IMR-90 (cell line): ENCODE data around the gene UQCRC2. TPM values are rescaled to one million over a fixed set of nuclear protein-coding genes. Genes with fewer than 3 reads are reported as not detected.

ENCODE experiments used
- ATAC-seq: fragments of 200-7000 bp; cut with Tn5 transposase; 2 replicates; pipeline ENCODE4 v1.9.1; 2020; ENCODE audit warnings: low read depth, mild to moderate bottlenecking, moderate library complexity
- Bru-seq: library from RNA; stranded (reverse); fragments of 400-500 nt; gene quantifications from one replicate; lab custom pipeline; 2021; lab: Mats Ljungman, UMichigan
- BruChase-seq, 2 experiments: library from RNA; stranded (reverse); fragments of 400-500 nt; gene quantifications; one replicate each; lab custom pipeline; 2021; lab: Mats Ljungman, UMichigan
- BruUV-seq: library from RNA; stranded (reverse); fragments of 400-500 nt; replicated peaks from 2 replicates; lab custom pipeline; 2021; lab: Mats Ljungman, UMichigan
- CTCF ChIA-PET: fragments of 300-600 bp; formaldehyde crosslinking; extraction: SDS; loops from one replicate; lab custom pipeline; 2021; ENCODE audit warnings: antibody characterized with exemption; lab: Yijun Ruan, JAX
- POLR2A ChIA-PET: fragments of 300-600 bp; sonication (Branson Sonifier 250); formaldehyde crosslinking; loops from one replicate; lab custom pipeline; 2022; ENCODE audit warnings: antibody characterized with exemption; ENCODE audit not compliant: unreplicated experiment; lab: Charles Lee
- DNase-seq: peaks from one replicate; pipeline ENCODE4 v3.0.0; 2013
- H2AFZ ChIP-seq: replicated peaks from 2 replicates; pipeline ENCODE3; 2013; ENCODE audit warnings: low read length, mild to moderate bottlenecking; ENCODE audit not compliant: poor library complexity
- H2AK5ac ChIP-seq: 2 replicates; pipeline ENCODE4 v1.6.1; 2013; ENCODE audit warnings: low read depth, low read length, inconsistent platforms
- H2AK9ac ChIP-seq: replicated peaks from 2 replicates; pipeline ENCODE3; 2013; ENCODE audit warnings: mild to moderate bottlenecking, low read depth, low read length, moderate library complexity; ENCODE audit not compliant: poor library complexity
- H2BK120ac ChIP-seq: 2 replicates; pipeline ENCODE4 v1.6.1; 2013; ENCODE audit warnings: low read depth, low read length, inconsistent platforms
- H2BK15ac ChIP-seq: 3 replicates; pipeline ENCODE4 v1.6.1; 2013; ENCODE audit warnings: low read depth, low read length, inconsistent platforms
- H2BK20ac ChIP-seq: 2 replicates; pipeline ENCODE4 v1.6.1; 2013; ENCODE audit warnings: low read depth, mild to moderate bottlenecking, inconsistent platforms, low read length, moderate library complexity
- H2BK5ac ChIP-seq: 2 replicates; pipeline ENCODE4 v1.6.1; 2013; ENCODE audit warnings: mild to moderate bottlenecking, low read depth, low read length, inconsistent platforms; ENCODE audit not compliant: poor library complexity, severe bottlenecking
- H3K14ac ChIP-seq: replicated peaks from 2 replicates; pipeline ENCODE4 v1.6.1; 2013; ENCODE audit warnings: low read depth, low read length, inconsistent platforms
- H3K18ac ChIP-seq: 2 replicates; pipeline ENCODE4 v1.6.1; 2013; ENCODE audit warnings: low read depth, low read length, control low read depth
- H3K23ac ChIP-seq: 2 replicates; pipeline ENCODE4 v1.6.1; 2013; ENCODE audit warnings: low read depth, low read length, inconsistent platforms
- H3K27ac ChIP-seq: 2 replicates; pipeline ENCODE4 v1.5.1; 2013; ENCODE audit warnings: mild to moderate bottlenecking, control low read depth, low read length; ENCODE audit not compliant: insufficient read depth
- H3K27me3 ChIP-seq: 2 replicates; pipeline ENCODE4 v1.6.1; 2013; ENCODE audit warnings: low read length; ENCODE audit not compliant: control insufficient read depth, insufficient read depth
- H3K36me3 ChIP-seq: 2 replicates; pipeline ENCODE4 v1.6.1; 2013; ENCODE audit warnings: low read length, mixed read lengths; ENCODE audit not compliant: control insufficient read depth, insufficient read depth
- H3K4ac ChIP-seq: 2 replicates; pipeline ENCODE4 v1.6.1; 2013; ENCODE audit warnings: low read depth, low read length, inconsistent platforms
- H3K4me1 ChIP-seq: 2 replicates; pipeline ENCODE4 v1.6.1; 2013; ENCODE audit warnings: low read length, mixed read lengths; ENCODE audit not compliant: control insufficient read depth, insufficient read depth
- H3K4me2 ChIP-seq: 2 replicates; pipeline ENCODE4 v1.6.1; 2013; ENCODE audit warnings: low read depth, mild to moderate bottlenecking, control low read depth, low read length, moderate library complexity
- H3K4me3 ChIP-seq: 2 replicates; pipeline ENCODE4 v1.5.1; 2013; ENCODE audit warnings: low read depth, mild to moderate bottlenecking, control low read depth, low read length, moderate library complexity; ENCODE audit not compliant: insufficient read depth
- H3K56ac ChIP-seq: 2 replicates; pipeline ENCODE4 v1.6.1; 2013; ENCODE audit warnings: low read length, inconsistent platforms; ENCODE audit not compliant: insufficient read depth; ENCODE audit errors: extremely low read depth
- H3K79me1 ChIP-seq, 2 experiments: 2 replicates each; pipeline ENCODE4 v1.6.1; 2013; ENCODE audit warnings: low read length in 2 of 2, inconsistent platforms in 1 of 2, low read depth in 1 of 2
- H3K9ac ChIP-seq: 2 replicates; pipeline ENCODE4 v1.6.1; 2013; ENCODE audit warnings: low read depth, low read length, control low read depth
- H3K9me1 ChIP-seq: 2 replicates; pipeline ENCODE4 v1.6.1; 2013; ENCODE audit warnings: low read length, inconsistent platforms; ENCODE audit not compliant: insufficient read depth
- H3K9me3 ChIP-seq: 2 replicates; pipeline ENCODE4 v1.6.1; 2013; ENCODE audit warnings: low read length; ENCODE audit not compliant: control insufficient read depth, insufficient read depth
- H4K20me1 ChIP-seq: 2 replicates; pipeline ENCODE4 v1.6.1; 2013; ENCODE audit warnings: low read length, inconsistent platforms; ENCODE audit not compliant: insufficient read depth
- H4K5ac ChIP-seq: 2 replicates; pipeline ENCODE4 v1.6.1; 2013; ENCODE audit warnings: mild to moderate bottlenecking, low read depth, low read length, control low read depth
- H4K8ac ChIP-seq, 2 experiments: 2 replicates each; pipeline ENCODE4 v1.6.1; 2013; ENCODE audit warnings: low read depth in 2 of 2, low read length in 2 of 2, control low read depth in 1 of 2, inconsistent platforms in 1 of 2
- H4K91ac ChIP-seq: 2 replicates; pipeline ENCODE4 v1.6.1; 2013; ENCODE audit warnings: low read depth, low read length, inconsistent platforms; ENCODE audit not compliant: insufficient read depth
- BHLHE40 ChIP-seq: fragments of 150-350 bp; IDR thresholded peaks from 2 replicates; pipeline ENCODE4 v1.6.1; 2016; ENCODE audit warnings: mild to moderate bottlenecking, low read depth, low read length
- CHD1 ChIP-seq: IDR thresholded peaks from 2 replicates; pipeline ENCODE4 v1.6.1; 2012; ENCODE audit warnings: low read depth, low read length, improper control_type of control experiment
- FOS ChIP-seq: fragments of 150-350 bp; IDR thresholded peaks from 2 replicates; pipeline ENCODE4 v1.6.1; 2016; ENCODE audit warnings: low read depth, low read length
- MAZ ChIP-seq: IDR thresholded peaks from 2 replicates; pipeline ENCODE4 v1.6.1; 2012; ENCODE audit warnings: low read depth, mild to moderate bottlenecking, low read length, improper control_type of control experiment, moderate library complexity, borderline replicate concordance
- POLR2A ChIP-seq: IDR thresholded peaks from 2 replicates; pipeline ENCODE4 v1.6.1; 2012; ENCODE audit warnings: mild to moderate bottlenecking, low read depth, low read length
- RAD21 ChIP-seq: IDR thresholded peaks from 2 replicates; pipeline ENCODE4 v1.6.1; 2012; ENCODE audit warnings: low read length, improper control_type of control experiment
- RCOR1 ChIP-seq: IDR thresholded peaks from 2 replicates; pipeline ENCODE4 v1.6.1; 2012; ENCODE audit warnings: mild to moderate bottlenecking, low read length, improper control_type of control experiment; ENCODE audit not compliant: insufficient replicate concordance
- SMC3 ChIP-seq: fragments of 150-350 bp; IDR thresholded peaks from 2 replicates; pipeline ENCODE4 v1.6.1; 2016; ENCODE audit warnings: low read depth, mild to moderate bottlenecking, antibody characterized with exemption, low read length, moderate library complexity
- WGBS, 2 experiments: methylation state at CpG; one replicate each; pipeline versions ENCODE4 v1.1.5 to v1.1.7; 2013; ENCODE audit warnings: missing lambda C conversion rate in 2 of 2; ENCODE audit not compliant: insufficient read length in 1 of 2; ENCODE audit errors: extremely low coverage in 2 of 2; 5-methylcytosine and 5-hydroxymethylcytosine counted together
- dilution Hi-C: fragments of 300-500 bp; cut with HindIII; formaldehyde crosslinking; loops from one replicate; pipeline ENCODE4 v1.14.3; 2018; ENCODE audit warnings: low sequenced_read_pairs; ENCODE audit not compliant: unreplicated experiment
- in situ Hi-C: fragments of 300-500 bp; cut with MboI; formaldehyde crosslinking; loops from 3 replicates; pipeline ENCODE4 v1.14.3; 2019; ENCODE audit warnings: low sequenced_read_pairs, inconsistent platforms, mixed read lengths
- intact Hi-C: fragments of 100-400 bp; cut with micrococcal nuclease; formaldehyde crosslinking; loops from 2 replicates; pipeline ENCODE4 v1.10.0; 2022
- long read RNA-seq: library from polyadenylated mRNA; unstranded; transcript quantifications from one replicate; pipeline ENCODE4 v2.0.0, GENCODE V29; 2021; ENCODE audit not compliant: unreplicated experiment
- polyA plus RNA-seq, 3 experiments: library from polyadenylated mRNA; depleted of rRNA; stranded (reverse); fragments of >200 nt; gene quantifications; 2 replicates each; pipeline ENCODE4 v1.2.3, GENCODE V29; 2012; ENCODE audit warnings: low replicate concordance in 1 of 3
- total RNA-seq: library from RNA; depleted of rRNA; stranded (reverse); fragments of >200 nt; gene quantifications from 2 replicates; pipeline ENCODE4 v1.2.3, GENCODE V29; 2012; rRNA removed
- TF ChIP-seq, protein P1 (sequence below): conservative IDR thresholded peaks from 2 replicates; pipeline ENCODE4 v1.5.1; 2012; ENCODE audit warnings: mild to moderate bottlenecking, low read depth, low read length, improper control_type of control experiment
- TF ChIP-seq, protein P2 (sequence below): fragments of 150-350 bp; IDR thresholded peaks from 2 replicates; pipeline ENCODE4 v1.6.1; 2017; ENCODE audit warnings: mild to moderate bottlenecking, antibody characterized with exemption, low read length, low read depth
- TF ChIP-seq, protein P3 (sequence below): fragments of 150-350 bp; IDR thresholded peaks from 2 replicates; pipeline ENCODE4 v1.6.1; 2016; ENCODE audit warnings: low read depth, mild to moderate bottlenecking, low read length, moderate library complexity, borderline replicate concordance

The UQCRC2 gene
- total RNA-seq = 234 and 284 TPM in 2 replicates
- polyA plus RNA-seq (2012; rRNA removed) = 187 and 191 TPM in 2 replicates
- 40.3 and 57.1 TPM in 2 replicates for polyA plus RNA-seq (2012; cell fraction: cytosol; rRNA removed)
- polyA plus RNA-seq (2012; cell fraction: nucleus; rRNA removed; ENCODE audit: low replicate concordance) = 35.9 and 194 TPM in 2 replicates
- percentile 88 among the genes with signal in this experiment for Bru-seq, nascent RNA
- percentile 88 among the genes with signal in this experiment for BruChase-seq, experiment 1, labeled RNA remaining after a 6-hour chase
- percentile 87 among the genes with signal in this experiment for BruChase-seq, experiment 2, labeled RNA remaining after a 2-hour chase
- long read RNA-seq, transcript UQCRC2-201 (14 exons, 2,615 nt) = major isoform, 111 of 131 reads
- long read RNA-seq, partial matches to known transcripts = 14 of 131 reads
- long read RNA-seq, other reads (novel, unspliced or antisense) = 6 of 131 reads

DNA sequence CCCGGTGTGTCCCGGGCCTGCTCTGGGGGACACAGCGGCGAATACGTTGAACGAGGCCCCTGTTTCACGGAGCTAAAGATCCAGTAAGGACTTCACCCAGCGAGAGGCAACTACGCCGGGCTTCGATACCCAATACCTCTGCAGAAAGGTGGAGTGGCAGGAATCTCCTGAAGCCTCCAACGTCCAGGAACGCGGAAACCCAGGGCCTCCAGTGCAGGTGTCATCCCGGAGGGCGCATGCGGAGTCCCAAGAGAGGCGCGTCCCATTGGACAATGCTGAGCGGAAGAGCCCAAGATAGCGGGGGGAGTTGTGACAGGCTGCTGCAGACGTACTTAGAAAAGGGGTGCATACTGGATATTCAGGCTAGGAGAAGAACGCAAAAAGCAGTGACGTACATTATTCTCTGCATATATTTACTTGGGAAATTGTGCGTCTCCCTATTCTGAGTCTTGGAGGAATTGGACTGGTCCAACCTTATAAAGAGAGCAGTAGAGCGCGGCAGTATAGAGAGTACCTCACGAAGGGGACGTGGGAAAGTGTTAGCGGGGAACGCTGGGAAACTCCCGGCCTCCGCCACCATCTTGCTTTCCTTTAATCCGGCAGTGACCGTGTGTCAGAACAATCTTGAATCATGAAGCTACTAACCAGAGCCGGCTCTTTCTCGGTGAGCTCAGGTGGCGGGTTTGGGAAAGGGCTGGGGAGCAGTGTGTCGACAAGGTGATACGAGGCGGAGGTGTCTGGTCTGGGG is at the start of gene UQCRC2:
Gene UQCRC2 (plus strand): TSS at position 569 of the 748 bp plus-strand sequence. CDS start 63 bp downstream, at position 632.
- Histone ChIP-seq H2AK9ac (peak within 1 kb of the TSS; percentile 90), H3K9me3 (no peaks in the 10 kb centered on the region), H3K4ac (peak within 1 kb of the TSS; percentile 96), H3K4me1 (peaks cover 4% of the 10 kb centered on the region), H3K79me1 (peaks cover 26 to 53% of the 10 kb centered on the region in 2 experiments), H4K8ac (peak within 1 kb of the TSS; percentile 74 to 99), H2BK5ac (peak within 1 kb of the TSS; percentile 95), H3K9ac (peak within 1 kb of the TSS; percentile 86), H2BK20ac (peak within 1 kb of the TSS; percentile 99), H4K5ac (peak within 1 kb of the TSS; percentile 78), H2AK5ac (peak within 1 kb of the TSS; percentile 30; the same call in 1 of the 2 replicates), H3K14ac (peak within 1 kb of the TSS; percentile 98), H3K18ac (peak within 1 kb of the TSS; percentile 75), H3K27me3 (no peaks in the 10 kb centered on the region), H4K91ac (peak within 1 kb of the TSS; percentile 98), H3K27ac (peak within 1 kb of the TSS; percentile 85), H2AFZ (peak within 1 kb of the TSS; percentile 97), H4K20me1 (peaks cover 6% of the 10 kb centered on the region; the same call in 1 of the 2 replicates), H3K4me3 (peak within 1 kb of the TSS; percentile 73), H3K36me3 (peaks cover 9% of the 10 kb centered on the region), H3K23ac (peak within 1 kb of the TSS; percentile 96), H3K9me1 (0 out of 2 replicates have a peak, but pooled peaks cover 2% of the 10 kb centered on the region), H2BK15ac (peak within 1 kb of the TSS; percentile 67; the same call in 1 of the 3 replicates), H3K56ac (peak within 1 kb of the TSS; percentile 98), H3K4me2 (peak within 1 kb of the TSS; percentile 99), H2BK120ac (peak within 1 kb of the TSS; percentile 100)
- 0% methylated on average over 10 of the region's 41 CpGs; no CpG with 5 or more reads in 1 of the 2 experiments for WGBS, 2 experiments
- CTCF ChIA-PET = interaction anchor here (0.6 kb wide), 1 partner anchor 785 kb away, joined by 3 read pairs; no protein-coding TSS in a partner anchor
- no TSS peak for BruUV-seq
- intact Hi-C loops = no loop called here
- in situ Hi-C loops = no loop called here
- peak; percentile 93 for DNase-seq
- dilution Hi-C loops = no loop called here
- ATAC-seq = peak; percentile 98
- POLR2A ChIA-PET = no interaction called here
- peak; percentile 97 for TF ChIP-seq POLR2A
- TF ChIP-seq RAD21 = no peak
- no peak for TF ChIP-seq SMC3
- peak; percentile 33 for TF ChIP-seq RCOR1
- peak; percentile 99 for TF ChIP-seq BHLHE40
- TF ChIP-seq, protein P1, sequence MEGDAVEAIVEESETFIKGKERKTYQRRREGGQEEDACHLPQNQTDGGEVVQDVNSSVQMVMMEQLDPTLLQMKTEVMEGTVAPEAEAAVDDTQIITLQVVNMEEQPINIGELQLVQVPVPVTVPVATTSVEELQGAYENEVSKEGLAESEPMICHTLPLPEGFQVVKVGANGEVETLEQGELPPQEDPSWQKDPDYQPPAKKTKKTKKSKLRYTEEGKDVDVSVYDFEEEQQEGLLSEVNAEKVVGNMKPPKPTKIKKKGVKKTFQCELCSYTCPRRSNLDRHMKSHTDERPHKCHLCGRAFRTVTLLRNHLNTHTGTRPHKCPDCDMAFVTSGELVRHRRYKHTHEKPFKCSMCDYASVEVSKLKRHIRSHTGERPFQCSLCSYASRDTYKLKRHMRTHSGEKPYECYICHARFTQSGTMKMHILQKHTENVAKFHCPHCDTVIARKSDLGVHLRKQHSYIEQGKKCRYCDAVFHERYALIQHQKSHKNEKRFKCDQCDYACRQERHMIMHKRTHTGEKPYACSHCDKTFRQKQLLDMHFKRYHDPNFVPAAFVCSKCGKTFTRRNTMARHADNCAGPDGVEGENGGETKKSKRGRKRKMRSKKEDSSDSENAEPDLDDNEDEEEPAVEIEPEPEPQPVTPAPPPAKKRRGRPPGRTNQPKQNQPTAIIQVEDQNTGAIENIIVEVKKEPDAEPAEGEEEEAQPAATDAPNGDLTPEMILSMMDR = no peak
- no peak for TF ChIP-seq MAZ
- TF ChIP-seq, protein P2, sequence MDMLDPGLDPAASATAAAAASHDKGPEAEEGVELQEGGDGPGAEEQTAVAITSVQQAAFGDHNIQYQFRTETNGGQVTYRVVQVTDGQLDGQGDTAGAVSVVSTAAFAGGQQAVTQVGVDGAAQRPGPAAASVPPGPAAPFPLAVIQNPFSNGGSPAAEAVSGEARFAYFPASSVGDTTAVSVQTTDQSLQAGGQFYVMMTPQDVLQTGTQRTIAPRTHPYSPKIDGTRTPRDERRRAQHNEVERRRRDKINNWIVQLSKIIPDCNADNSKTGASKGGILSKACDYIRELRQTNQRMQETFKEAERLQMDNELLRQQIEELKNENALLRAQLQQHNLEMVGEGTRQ = 0 out of 2 replicates have a peak, but pooled peaks have one; percentile 1
- TF ChIP-seq CHD1 = peak; percentile 98; the same call in 1 of the 2 replicates
- TF ChIP-seq, protein P3, sequence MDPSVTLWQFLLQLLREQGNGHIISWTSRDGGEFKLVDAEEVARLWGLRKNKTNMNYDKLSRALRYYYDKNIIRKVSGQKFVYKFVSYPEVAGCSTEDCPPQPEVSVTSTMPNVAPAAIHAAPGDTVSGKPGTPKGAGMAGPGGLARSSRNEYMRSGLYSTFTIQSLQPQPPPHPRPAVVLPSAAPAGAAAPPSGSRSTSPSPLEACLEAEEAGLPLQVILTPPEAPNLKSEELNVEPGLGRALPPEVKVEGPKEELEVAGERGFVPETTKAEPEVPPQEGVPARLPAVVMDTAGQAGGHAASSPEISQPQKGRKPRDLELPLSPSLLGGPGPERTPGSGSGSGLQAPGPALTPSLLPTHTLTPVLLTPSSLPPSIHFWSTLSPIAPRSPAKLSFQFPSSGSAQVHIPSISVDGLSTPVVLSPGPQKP = no peak
- no peak for TF ChIP-seq FOS
